CD14-positive monocyte (primary cell): ENCODE measurements around the gene SMAD6. TPM values are rescaled to one million over a fixed set of nuclear protein-coding genes. Genes with fewer than 3 reads are reported as not detected.

ENCODE experiments used
- DNase-seq, 3 donors: peaks; one replicate each; pipeline ENCODE4 v3.0.0-alpha.2; 2011 to 2022
- H2AFZ ChIP-seq: 2 replicates; pipeline ENCODE4 v1.6.0; 2012; ENCODE audit warnings: mild to moderate bottlenecking, low read depth, low read length, inconsistent platforms; ENCODE audit not compliant: insufficient read depth, poor library complexity, severe bottlenecking
- H3K27ac ChIP-seq, 2 donors: 1 replicate in 1 of 2; 2 replicates in 1 of 2; pipeline ENCODE4 v1.5.1; 2012 to 2013; ENCODE audit warnings: low read length in 2 of 2, control low read depth in 1 of 2, inconsistent platforms in 1 of 2, low read depth in 1 of 2, mild to moderate bottlenecking in 1 of 2
- H3K27me3 ChIP-seq, 2 donors: one replicate each; pipeline versions ENCODE4 v1.6.0 to v1.6.1; 2011 to 2013; ENCODE audit warnings: low read length in 2 of 2; ENCODE audit not compliant: control insufficient read depth in 2 of 2, insufficient read depth in 2 of 2
- H3K36me3 ChIP-seq, 2 donors: replicated peaks in 1 of 2; 1 replicate in 1 of 2; 2 replicates in 1 of 2; pipeline versions ENCODE4 v1.5.1 to v1.6.1; 2012 to 2013; ENCODE audit warnings: low read length in 2 of 2, control low read depth in 1 of 2, inconsistent platforms in 1 of 2, mild to moderate bottlenecking in 1 of 2; ENCODE audit not compliant: insufficient read depth in 2 of 2, control insufficient read depth in 1 of 2
- H3K4me1 ChIP-seq, 2 donors: 1 replicate in 1 of 2; 2 replicates in 1 of 2; pipeline versions ENCODE4 v1.5.1 to v1.6.1; 2012 to 2013; ENCODE audit warnings: low read length in 2 of 2, control low read depth in 1 of 2, inconsistent platforms in 1 of 2, mild to moderate bottlenecking in 1 of 2, moderate library complexity in 1 of 2; ENCODE audit not compliant: insufficient read depth in 2 of 2, control insufficient read depth in 1 of 2
- H3K4me2 ChIP-seq: replicated peaks from 2 replicates; pipeline ENCODE3; 2012; ENCODE audit warnings: low read length, moderate library complexity, mild to moderate bottlenecking; ENCODE audit not compliant: poor library complexity, severe bottlenecking; ENCODE audit errors: extremely low read depth
- H3K4me3 ChIP-seq, 3 experiments: fragments of 200-600 bp in 1 of 3; sonication (generic) in 1 of 3; replicated peaks in 1 of 3; 1 replicate in 2 of 3; 2 replicates in 1 of 3; pipeline ENCODE4 v1.5.1; 2011 to 2013; ENCODE audit warnings: low read length in 3 of 3, mild to moderate bottlenecking in 3 of 3, control low read depth in 2 of 3, low read depth in 2 of 3, inconsistent platforms in 1 of 3, moderate library complexity in 1 of 3
- H3K79me2 ChIP-seq: 2 replicates; pipeline ENCODE4 v1.6.0; 2012; ENCODE audit warnings: mild to moderate bottlenecking, control low read depth, inconsistent platforms, low read length, moderate library complexity; ENCODE audit not compliant: insufficient read depth
- H3K9ac ChIP-seq: 2 replicates; pipeline ENCODE4 v1.6.0; 2017; ENCODE audit warnings: low read length, mild to moderate bottlenecking; ENCODE audit not compliant: insufficient read depth, poor library complexity, severe bottlenecking
- H3K9me3 ChIP-seq, 2 donors: replicated peaks in 1 of 2; 1 replicate in 1 of 2; 2 replicates in 1 of 2; pipeline versions ENCODE4 v1.5.1 to v1.6.1; 2012 to 2013; ENCODE audit warnings: low read length in 2 of 2, control low read depth in 1 of 2; ENCODE audit not compliant: control insufficient read depth in 1 of 2, insufficient read depth in 1 of 2
- H4K20me1 ChIP-seq: 2 replicates; pipeline ENCODE4 v1.6.0; 2012; ENCODE audit warnings: mild to moderate bottlenecking, low read length, control low read depth, moderate library complexity; ENCODE audit not compliant: insufficient read depth
- H3K27ac Mint-ChIP-seq, 7 donors: one replicate each; pipeline ENCODE4 v1.8.0; 2020; ENCODE audit warnings: mild to moderate bottlenecking in 7 of 7, mixed read lengths in 7 of 7, moderate library complexity in 6 of 7, inconsistent platforms in 2 of 7
- H3K27me3 Mint-ChIP-seq, 3 donors: one replicate each; pipeline ENCODE4 v1.8.0; 2021 to 2022; ENCODE audit warnings: low read depth in 3 of 3, mild to moderate bottlenecking in 3 of 3, mixed read lengths in 3 of 3, moderate library complexity in 3 of 3, inconsistent platforms in 1 of 3
- H3K36me3 Mint-ChIP-seq, 2 donors: one replicate each; pipeline ENCODE4 v1.8.0; 2020; ENCODE audit warnings: mixed read lengths in 2 of 2, inconsistent platforms in 1 of 2, mild to moderate bottlenecking in 1 of 2
- H3K4me1 Mint-ChIP-seq: one replicate; pipeline ENCODE4 v1.8.0; 2020; ENCODE audit warnings: mild to moderate bottlenecking, mixed read lengths
- H3K4me3 Mint-ChIP-seq, 2 donors: one replicate each; pipeline ENCODE4 v1.8.0; 2020; ENCODE audit warnings: mild to moderate bottlenecking in 2 of 2, mixed read lengths in 2 of 2, moderate library complexity in 1 of 2
- H3K9me3 Mint-ChIP-seq, 7 donors: one replicate each; pipeline ENCODE4 v1.8.0; 2020 to 2022; ENCODE audit warnings: mixed read lengths in 7 of 7, mild to moderate bottlenecking in 6 of 7, moderate library complexity in 6 of 7, inconsistent platforms in 2 of 7
- CTCF ChIP-seq: fragments of 200-600 bp; IDR thresholded peaks from one replicate; pipeline ENCODE4 v1.8.0; 2022; ENCODE audit warnings: antibody characterized with exemption, mild to moderate bottlenecking
- WGBS: methylation state at CpG from one replicate; pipeline ENCODE4 v1.1.5; 2013; ENCODE audit warnings: missing lambda C conversion rate; ENCODE audit not compliant: insufficient coverage; 5-methylcytosine and 5-hydroxymethylcytosine counted together
- intact Hi-C, 2 donors: fragments of 100-400 bp; cut with micrococcal nuclease; formaldehyde crosslinking; loops; one replicate each; pipeline versions ENCODE4 v1.15.0 to v1.15.1; 2023
- polyA plus RNA-seq, 3 donors: library from polyadenylated mRNA; depleted of rRNA in 1 of 3; unstranded in 2 of 3; stranded (reverse) in 1 of 3; fragments of 300-500 nt in 2 of 3; fragments of >200 nt in 1 of 3; fragmentation: Illumina TruSeq in 2 of 3; gene quantifications; 1 replicate in 2 of 3; 2 replicates in 1 of 3; pipeline ENCODE4 v1.2.3, GENCODE V29; 2012 to 2021

The SMAD6 gene
- polyA plus RNA-seq, 3 donors, result 0.31 TPM; not detected in 2

DNA sequence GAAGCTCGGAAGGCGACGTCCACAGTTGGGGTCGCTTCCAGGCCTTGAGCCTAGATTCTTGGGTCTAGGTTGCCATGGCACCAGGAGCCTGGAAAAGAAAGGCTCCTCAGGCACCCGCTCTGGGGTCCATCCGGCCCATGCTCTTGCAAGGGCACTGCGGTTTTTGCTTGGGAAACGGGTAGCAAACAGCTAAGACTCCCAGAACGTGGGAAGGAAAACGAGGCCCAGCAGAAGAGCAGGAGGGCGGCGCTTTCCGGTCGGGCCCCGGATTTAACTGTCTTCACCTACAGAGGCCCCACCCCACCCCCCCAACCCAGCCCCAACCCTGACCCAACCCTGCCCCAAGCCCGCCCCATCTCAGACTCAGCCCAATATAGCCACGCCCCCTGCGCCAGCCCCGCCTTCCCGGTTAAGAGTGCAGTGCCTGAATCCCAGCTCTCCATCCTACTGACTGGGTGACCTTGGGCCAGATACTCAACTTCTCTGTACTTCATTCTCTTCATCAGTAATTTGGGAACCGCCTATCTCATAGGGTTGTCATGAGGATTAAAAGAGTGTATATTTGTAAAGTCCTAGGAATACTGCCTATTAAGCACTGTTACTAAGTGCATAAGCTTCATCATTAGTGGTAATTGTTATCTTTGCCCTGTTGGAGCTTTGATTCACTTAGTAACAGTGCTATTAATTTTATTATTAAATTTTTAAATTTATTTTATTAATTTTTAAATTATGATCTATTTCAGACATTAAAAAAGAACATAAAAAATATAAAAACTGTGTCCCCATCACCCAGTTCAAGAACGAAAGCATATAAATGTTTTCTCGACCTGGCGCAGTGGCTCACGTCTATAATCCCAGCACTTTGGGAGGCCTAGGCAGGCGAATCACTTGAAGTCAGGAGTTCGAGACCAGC is 28.4 kb upstream of the SMAD6 start:
- 66% methylated on average over 12 of the region's 27 CpGs for WGBS
- Histone ChIP-seq H2AFZ (peak overlapping the region; percentile 54), H3K4me1 (peaks cover 25 to 26% of the 10 kb centered on the region in 2 donors), H3K9me3 (no peaks in the 10 kb centered on the region), H3K4me2 (peak overlapping the region; percentile 46), H3K27me3 (no peaks in the 10 kb centered on the region), H4K20me1 (no peaks in the 10 kb centered on the region), H3K4me3 (no peak overlapping the region), H3K9ac (no peak overlapping the region), H3K79me2 (no peaks in the 10 kb centered on the region), H3K27ac (no peak overlapping the region), H3K36me3 (no peaks in the 10 kb centered on the region)
- DNase-seq, result peak; percentile 23 to 46 (median 28)
- peaks cover 42% of the 10 kb centered on the region for H3K4me1 Mint-ChIP-seq
- intact Hi-C loops, result no loop called here
- H3K9me3 Mint-ChIP-seq, result peaks cover 0 to 7% (median 0%) of the 10 kb centered on the region in 7 donors
- peak overlapping the region in 1 of 7 donors; percentile 57 for H3K27ac Mint-ChIP-seq
- H3K36me3 Mint-ChIP-seq, result no peaks in the 10 kb centered on the region
- no peak overlapping the region for H3K4me3 Mint-ChIP-seq
- TF ChIP-seq CTCF, result no peak
- H3K27me3 Mint-ChIP-seq, result peaks cover 0 to 4% (median 1%) of the 10 kb centered on the region in 3 donors

GRCh38 chr15:66674756-66675155 is 27.3 kb upstream of the SMAD6 start:
- peak overlapping the region in 2 of 7 donors; percentile 4 to 74 for H3K27ac Mint-ChIP-seq
- DNase-seq, result no peak
- no peak overlapping the region for H3K4me3 Mint-ChIP-seq
- no peak for TF ChIP-seq CTCF
- H3K27ac ChIP-seq, result no peak overlapping the region
- no peak overlapping the region for H2AFZ ChIP-seq
- H3K79me2 ChIP-seq, result no peaks in the 10 kb centered on the region
- peaks cover 0 to 4% (median 1%) of the 10 kb centered on the region in 3 donors for H3K27me3 Mint-ChIP-seq
- no peaks in the 10 kb centered on the region for H4K20me1 ChIP-seq
- H3K4me3 ChIP-seq, result no peak overlapping the region
- no peaks in the 10 kb centered on the region for H3K27me3 ChIP-seq
- no peaks in the 10 kb centered on the region for H3K36me3 Mint-ChIP-seq
- intact Hi-C loops, result no loop called here
- H3K4me1 Mint-ChIP-seq, result peaks cover 44% of the 10 kb centered on the region
- H3K9me3 Mint-ChIP-seq, result peaks cover 0 to 7% (median 0%) of the 10 kb centered on the region in 7 donors
- 70% methylated on average over 2 of the region's 4 CpGs for WGBS
- no peaks in the 10 kb centered on the region for H3K9me3 ChIP-seq
- no peak overlapping the region for H3K9ac ChIP-seq
- H3K4me1 ChIP-seq, result peaks cover 25 to 28% of the 10 kb centered on the region in 2 donors
- H3K4me2 ChIP-seq, result no peak overlapping the region
- no peaks in the 10 kb centered on the region for H3K36me3 ChIP-seq
